GM23338 (cell line): Measurements from ENCODE around the gene TMEM63A. TPM values are rescaled to one million over a fixed set of nuclear protein-coding genes. Genes with fewer than 3 reads are reported as not detected.

Experiments used
- ATAC-seq: fragments of 200-7000 bp; cut with Tn5 transposase; 3 replicates; pipeline ENCODE4 v1.9.1; 2020
- DNase-seq: peaks from one replicate; pipeline ENCODE4 v3.0.0-alpha.2; 2015; ENCODE audit warnings: low spot score
- H2AFZ ChIP-seq: fragments of 200-600 bp; sonication (generic); 2 replicates; pipeline ENCODE4 v1.8.0; 2016; ENCODE audit warnings: antibody characterized with exemption, mild to moderate bottlenecking, moderate library complexity
- H3F3A ChIP-seq: fragments of 200-600 bp; sonication (generic); replicated peaks from 2 replicates; pipeline ENCODE4 v1.8.0; 2017; ENCODE audit warnings: antibody characterized with exemption, mixed run types, low read depth
- H3K27ac ChIP-seq: fragments of 200-600 bp; sonication (generic); 2 replicates; pipeline ENCODE4 v1.6.1; 2016; ENCODE audit warnings: low read depth
- H3K27me3 ChIP-seq: fragments of 200-600 bp; sonication (generic); 2 replicates; pipeline ENCODE4 v1.8.0; 2016; ENCODE audit warnings: mild to moderate bottlenecking, mixed run types, moderate library complexity; ENCODE audit not compliant: insufficient read depth
- H3K36me3 ChIP-seq: fragments of 200-600 bp; sonication (generic); 2 replicates; pipeline ENCODE4 v1.8.0; 2016; ENCODE audit warnings: mild to moderate bottlenecking; ENCODE audit not compliant: insufficient read depth
- H3K4me1 ChIP-seq: fragments of 200-600 bp; sonication (generic); 2 replicates; pipeline ENCODE4 v1.8.0; 2016; ENCODE audit warnings: mild to moderate bottlenecking, moderate library complexity; ENCODE audit not compliant: insufficient read depth
- H3K4me2 ChIP-seq: fragments of 200-600 bp; sonication (generic); 2 replicates; pipeline ENCODE4 v1.7.1; 2017; ENCODE audit warnings: mixed run types
- H3K4me3 ChIP-seq: fragments of 200-600 bp; sonication (generic); 2 replicates; pipeline ENCODE4 v1.6.1; 2016; ENCODE audit warnings: mixed run types
- H3K79me2 ChIP-seq: fragments of 200-600 bp; sonication (generic); replicated peaks from 2 replicates; pipeline ENCODE4 v1.8.0; 2017; ENCODE audit warnings: mild to moderate bottlenecking; ENCODE audit not compliant: insufficient read depth
- H3K9me2 ChIP-seq: fragments of 200-600 bp; sonication (generic); 2 replicates; pipeline ENCODE4 v1.8.0; 2017; ENCODE audit not compliant: insufficient read depth
- H4K20me1 ChIP-seq: fragments of 200-600 bp; sonication (generic); replicated peaks from 2 replicates; pipeline ENCODE4 v1.8.0; 2017; ENCODE audit warnings: mild to moderate bottlenecking; ENCODE audit not compliant: insufficient read depth
- H3K27ac Mint-ChIP-seq: 2 replicates; pipeline ENCODE4 v1.8.0; 2020; ENCODE audit warnings: inconsistent platforms, mild to moderate bottlenecking, moderate library complexity, mixed read lengths
- H3K27me3 Mint-ChIP-seq: 3 replicates; pipeline ENCODE4 v1.8.0; 2022; ENCODE audit warnings: low read depth, mild to moderate bottlenecking, moderate library complexity, mixed read lengths, inconsistent platforms; ENCODE audit not compliant: insufficient read depth, poor library complexity
- H3K36me3 Mint-ChIP-seq: 3 replicates; pipeline ENCODE4 v1.8.0; 2021; ENCODE audit warnings: low read depth, mild to moderate bottlenecking, inconsistent platforms, moderate library complexity, mixed read lengths
- H3K4me1 Mint-ChIP-seq: 3 replicates; pipeline ENCODE4 v1.8.0; 2020; ENCODE audit warnings: mild to moderate bottlenecking, inconsistent platforms, mixed read lengths
- H3K4me3 Mint-ChIP-seq: 3 replicates; pipeline ENCODE4 v1.8.0; 2021; ENCODE audit warnings: moderate library complexity, mild to moderate bottlenecking, inconsistent platforms, mixed read lengths
- H3K9me3 Mint-ChIP-seq: 3 replicates; pipeline ENCODE4 v1.8.0; 2020; ENCODE audit warnings: moderate library complexity, mild to moderate bottlenecking, inconsistent platforms, mixed read lengths
- CREB1 ChIP-seq: fragments of 250-450 bp; sonication (Bioruptor Pico); IDR thresholded peaks from 2 replicates; pipeline ENCODE4 v1.5.0; 2020; ENCODE audit warnings: low read depth, mild to moderate bottlenecking, moderate library complexity
- EZH2 ChIP-seq: fragments of 200-600 bp; sonication (generic); IDR thresholded peaks from one replicate; pipeline ENCODE4 v1.8.0; 2017; ENCODE audit warnings: antibody characterized with exemption, mild to moderate bottlenecking, low read depth; ENCODE audit not compliant: unreplicated experiment
- EZH2phosphoT487 ChIP-seq: fragments of 200-600 bp; sonication (generic); IDR thresholded peaks from one replicate; pipeline ENCODE4 v1.8.1; 2018; ENCODE audit warnings: antibody characterized with exemption; ENCODE audit not compliant: unreplicated experiment
- NANOG ChIP-seq: IDR thresholded peaks from 2 replicates; pipeline ENCODE4 v1.6.1; 2016; ENCODE audit warnings: antibody characterized with exemption, borderline replicate concordance
- POLR2AphosphoS5 ChIP-seq: IDR thresholded peaks from 2 replicates; pipeline ENCODE4 v1.6.1; 2016; ENCODE audit warnings: antibody characterized with exemption, low read depth
- STAT1 ChIP-seq: IDR thresholded peaks from one replicate; pipeline ENCODE4 v1.6.1; 2016; ENCODE audit warnings: antibody characterized with exemption; ENCODE audit not compliant: unreplicated experiment
- polyA plus RNA-seq: library from polyadenylated mRNA; unstranded; fragments of >200 nt; fragmentation: Nextera tagmentation; extraction: Ambion mirVana; gene quantifications from 2 replicates; pipeline ENCODE4 v1.2.1, GENCODE V29; 2016
- total RNA-seq: library from RNA; depleted of rRNA; stranded (reverse); fragments of >200 nt; shearing (Covaris generic); gene quantifications from 2 replicates; pipeline ENCODE4 v1.2.3, GENCODE V29; 2014
- TF ChIP-seq, protein P1 (sequence below): IDR thresholded peaks from 2 replicates; pipeline ENCODE4 v1.6.1; 2016; ENCODE audit warnings: antibody characterized with exemption
- TF ChIP-seq, protein P2 (sequence below), 2 experiments: fragments of 200-600 bp in 1 of 2; sonication (generic) in 1 of 2; conservative IDR thresholded peaks; 2 replicates each; pipeline versions ENCODE4 v1.5.1 to v1.6.1; 2016 to 2017; ENCODE audit warnings: antibody characterized with exemption in 2 of 2, low read depth in 2 of 2, mild to moderate bottlenecking in 2 of 2, moderate library complexity in 1 of 2

The TMEM63A gene
- total and polyA plus RNA-seq, 2 experiments from 2014 or later = 31.7 to 76.9 TPM

DNA sequence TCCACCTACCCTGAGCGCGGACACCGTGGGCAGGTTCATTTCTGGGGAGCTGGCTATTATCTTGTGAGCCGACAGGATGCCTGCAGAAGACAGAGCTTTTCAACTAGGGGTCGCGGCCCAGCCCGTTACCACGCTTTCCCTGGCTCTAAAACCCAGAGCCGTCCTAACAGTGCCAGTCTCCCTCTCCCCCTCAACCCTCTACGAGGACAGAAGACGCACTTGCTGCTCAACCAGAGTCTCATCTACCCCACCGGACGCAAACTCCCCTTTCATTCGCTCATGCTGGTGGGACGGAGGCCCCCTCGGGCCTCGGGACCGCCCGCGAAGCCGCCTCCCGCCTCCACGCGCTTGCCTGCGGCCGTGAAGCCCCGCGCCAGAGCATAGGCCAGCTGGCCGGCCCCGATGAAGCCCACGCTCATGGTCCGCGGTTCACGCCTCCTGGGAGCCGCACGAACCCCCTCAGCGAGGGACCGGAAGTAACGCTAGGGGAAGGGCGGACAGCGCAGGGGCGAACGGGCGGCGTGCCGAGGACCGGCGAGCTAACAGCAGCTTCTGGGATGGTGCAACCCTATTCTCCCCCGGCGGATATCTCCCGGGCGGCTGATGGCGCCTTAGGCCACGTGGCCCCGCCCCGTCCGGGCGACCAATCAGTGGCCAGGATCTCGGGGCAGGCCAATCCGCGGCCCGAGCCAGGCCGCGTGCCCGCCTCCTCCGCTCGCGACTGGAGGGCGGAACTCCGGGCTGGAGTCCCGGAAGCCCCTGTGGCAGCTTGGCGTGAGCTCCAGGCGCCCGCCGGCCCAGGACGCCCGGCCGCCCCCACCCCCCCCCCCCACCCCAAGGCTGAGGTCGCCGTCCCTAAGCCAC lies 41.7 kb upstream of the TMEM63A start, which contains the start of gene PYCR2:
TSS of gene PYCR2 (minus strand) at position 559 of the 864 bp plus-strand sequence. CDS start at position 419, 140 bp downstream.
- DNase-seq (peak; percentile 96), ATAC-seq (peak; percentile 96)
- H3K4me2 ChIP-seq = peak within 1 kb of the TSS; percentile 89
- H3K36me3 Mint-ChIP-seq = peaks cover 42% of the 10 kb centered on the region
- no peaks in the 10 kb centered on the region for H3K9me3 Mint-ChIP-seq
- peak within 1 kb of the TSS; percentile 98 for H3K27ac ChIP-seq
- no peaks in the 10 kb centered on the region for H3K9me2 ChIP-seq
- peaks cover 34% of the 10 kb centered on the region for H3K36me3 ChIP-seq
- H3K4me1 Mint-ChIP-seq = peaks cover 20% of the 10 kb centered on the region
- peaks cover 14% of the 10 kb centered on the region for H3K27me3 Mint-ChIP-seq
- H3K4me1 ChIP-seq = peaks cover 24% of the 10 kb centered on the region
- H3K4me3 Mint-ChIP-seq = peak within 1 kb of the TSS; percentile 96
- peak within 1 kb of the TSS; percentile 93 for H3K4me3 ChIP-seq
- H3K27ac Mint-ChIP-seq = peak within 1 kb of the TSS; percentile 97
- H4K20me1 ChIP-seq = peaks cover 13% of the 10 kb centered on the region; the same call in 1 of the 2 replicates
- H2AFZ ChIP-seq = peak within 1 kb of the TSS; percentile 87; the same call in 1 of the 2 replicates
- peaks cover 17% of the 10 kb centered on the region for H3F3A ChIP-seq
- H3K79me2 ChIP-seq = peaks cover 22% of the 10 kb centered on the region
- H3K27me3 ChIP-seq = no peaks in the 10 kb centered on the region
- TF ChIP-seq POLR2AphosphoS5 (peak; percentile 97), CREB1 (CRISPR knock-in tag) (peak; percentile 56), EZH2phosphoT487 (no peak)
- TF ChIP-seq, protein P1, sequence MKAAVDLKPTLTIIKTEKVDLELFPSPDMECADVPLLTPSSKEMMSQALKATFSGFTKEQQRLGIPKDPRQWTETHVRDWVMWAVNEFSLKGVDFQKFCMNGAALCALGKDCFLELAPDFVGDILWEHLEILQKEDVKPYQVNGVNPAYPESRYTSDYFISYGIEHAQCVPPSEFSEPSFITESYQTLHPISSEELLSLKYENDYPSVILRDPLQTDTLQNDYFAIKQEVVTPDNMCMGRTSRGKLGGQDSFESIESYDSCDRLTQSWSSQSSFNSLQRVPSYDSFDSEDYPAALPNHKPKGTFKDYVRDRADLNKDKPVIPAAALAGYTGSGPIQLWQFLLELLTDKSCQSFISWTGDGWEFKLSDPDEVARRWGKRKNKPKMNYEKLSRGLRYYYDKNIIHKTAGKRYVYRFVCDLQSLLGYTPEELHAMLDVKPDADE = peak; percentile 58

GRCh38 chr1:225923381-225923691 lies 41.2 kb upstream of the TMEM63A start:
- no peak for TF ChIP-seq NANOG
- TF ChIP-seq, protein P2, sequence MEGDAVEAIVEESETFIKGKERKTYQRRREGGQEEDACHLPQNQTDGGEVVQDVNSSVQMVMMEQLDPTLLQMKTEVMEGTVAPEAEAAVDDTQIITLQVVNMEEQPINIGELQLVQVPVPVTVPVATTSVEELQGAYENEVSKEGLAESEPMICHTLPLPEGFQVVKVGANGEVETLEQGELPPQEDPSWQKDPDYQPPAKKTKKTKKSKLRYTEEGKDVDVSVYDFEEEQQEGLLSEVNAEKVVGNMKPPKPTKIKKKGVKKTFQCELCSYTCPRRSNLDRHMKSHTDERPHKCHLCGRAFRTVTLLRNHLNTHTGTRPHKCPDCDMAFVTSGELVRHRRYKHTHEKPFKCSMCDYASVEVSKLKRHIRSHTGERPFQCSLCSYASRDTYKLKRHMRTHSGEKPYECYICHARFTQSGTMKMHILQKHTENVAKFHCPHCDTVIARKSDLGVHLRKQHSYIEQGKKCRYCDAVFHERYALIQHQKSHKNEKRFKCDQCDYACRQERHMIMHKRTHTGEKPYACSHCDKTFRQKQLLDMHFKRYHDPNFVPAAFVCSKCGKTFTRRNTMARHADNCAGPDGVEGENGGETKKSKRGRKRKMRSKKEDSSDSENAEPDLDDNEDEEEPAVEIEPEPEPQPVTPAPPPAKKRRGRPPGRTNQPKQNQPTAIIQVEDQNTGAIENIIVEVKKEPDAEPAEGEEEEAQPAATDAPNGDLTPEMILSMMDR (conservative IDR thresholded peaks at IDR 0.05; ENCODE audit: low read depth in 2 of 2) = no peak
- TF ChIP-seq, protein P1 = no peak
- TF ChIP-seq EZH2 = no peak
- no peak for TF ChIP-seq CREB1 (CRISPR knock-in tag)
- no peak for TF ChIP-seq EZH2phosphoT487
- no peak for TF ChIP-seq STAT1
- H3K4me1 ChIP-seq = peaks cover 24% of the 10 kb centered on the region
- peak overlapping the region; percentile 97 for H3K27ac Mint-ChIP-seq

More at GRCh38 chr1:225923381-225923691, 41.2 kb upstream of the TMEM63A start:
- Histone ChIP-seq H3K36me3 (peaks cover 34% of the 10 kb centered on the region), H3K79me2 (peaks cover 22% of the 10 kb centered on the region), H2AFZ (0 out of 2 replicates have a peak overlapping the region, but pooled peaks have one; percentile 38), H3K4me3 (peak overlapping the region; percentile 93), H3K27ac (peak overlapping the region; percentile 98), H3K27me3 (no peaks in the 10 kb centered on the region), H4K20me1 (peaks cover 13% of the 10 kb centered on the region; the same call in 1 of the 2 replicates), H3K9me2 (no peaks in the 10 kb centered on the region), H3F3A (peaks cover 17% of the 10 kb centered on the region), H3K4me2 (peak overlapping the region; percentile 89)
- ATAC-seq (no peak), DNase-seq (no peak)
- Mint-ChIP-seq H3K27me3 (peaks cover 14% of the 10 kb centered on the region), H3K4me3 (peak overlapping the region; percentile 96), H3K9me3 (no peaks in the 10 kb centered on the region), H3K36me3 (peaks cover 48% of the 10 kb centered on the region), H3K4me1 (peaks cover 20% of the 10 kb centered on the region)
